Caco-2 (cell line): ENCODE results near the gene ABCC9. TPM values are rescaled to one million over a fixed set of nuclear protein-coding genes. Genes with fewer than 3 reads are reported as not detected.

Experiments
- BruUV-seq: library from RNA; stranded (reverse); fragments of 400-500 nt; replicated peaks from 2 replicates; lab custom pipeline; 2021; lab: Mats Ljungman, UMichigan
- CTCF ChIA-PET: fragments of 300-600 bp; sonication (Branson Sonifier 250); formaldehyde crosslinking; loops from one replicate; lab custom pipeline; 2022; ENCODE audit warnings: antibody characterized with exemption; lab: Charles Lee
- POLR2A ChIA-PET: fragments of 300-600 bp; sonication (Branson Sonifier 250); formaldehyde crosslinking; loops from one replicate; lab custom pipeline; 2022; ENCODE audit warnings: antibody characterized with exemption; lab: Charles Lee
- DNase-seq, 2 experiments: peaks; one replicate each; pipeline versions ENCODE4 v3.0.0 to v3.0.0-alpha.2; 2020 to 2022
- H3K27me3 ChIP-seq: replicated peaks from 2 replicates; pipeline ENCODE4 v1.6.0; 2011; ENCODE audit warnings: low read length; ENCODE audit not compliant: control insufficient read depth, insufficient read depth
- H3K36me3 ChIP-seq: 2 replicates; pipeline ENCODE4 v1.5.1; 2011; ENCODE audit warnings: low read length; ENCODE audit not compliant: control insufficient read depth, insufficient read depth
- H3K4me1 ChIP-seq: fragments of 250-450 bp; sonication (Bioruptor Pico); 2 replicates; pipeline ENCODE4 v1.5.1; 2020; ENCODE audit warnings: mild to moderate bottlenecking
- H3K4me3 ChIP-seq: 2 replicates; pipeline ENCODE4 v1.5.1; 2011; ENCODE audit warnings: low read depth, mild to moderate bottlenecking, control low read depth, low read length
- H3K9me3 ChIP-seq: fragments of 250-450 bp; sonication (Bioruptor Pico); 2 replicates; pipeline ENCODE4 v1.5.1; 2020; ENCODE audit warnings: mild to moderate bottlenecking, moderate library complexity
- H3K27ac Mint-ChIP-seq: one replicate; pipeline ENCODE4 v1.8.0; 2022; ENCODE audit warnings: mixed read lengths; ENCODE audit not compliant: unreplicated experiment
- H3K27me3 Mint-ChIP-seq: one replicate; pipeline ENCODE4 v1.8.0; 2022; ENCODE audit warnings: mixed read lengths; ENCODE audit not compliant: insufficient read depth, unreplicated experiment
- H3K36me3 Mint-ChIP-seq: one replicate; pipeline ENCODE4 v1.8.0; 2022; ENCODE audit warnings: mild to moderate bottlenecking, mixed read lengths; ENCODE audit not compliant: insufficient read depth, unreplicated experiment
- H3K4me1 Mint-ChIP-seq: one replicate; pipeline ENCODE4 v1.8.0; 2022; ENCODE audit warnings: low read depth, mixed read lengths; ENCODE audit not compliant: unreplicated experiment
- H3K4me3 Mint-ChIP-seq: one replicate; pipeline ENCODE4 v1.8.0; 2022; ENCODE audit warnings: mild to moderate bottlenecking, moderate library complexity, mixed read lengths; ENCODE audit not compliant: unreplicated experiment
- H3K9me3 Mint-ChIP-seq: one replicate; pipeline ENCODE4 v1.8.0; 2022; ENCODE audit warnings: mixed read lengths; ENCODE audit not compliant: unreplicated experiment
- intact Hi-C: fragments of 100-400 bp; cut with micrococcal nuclease; formaldehyde crosslinking; loops from one replicate; pipeline ENCODE4 v1.10.0; 2022; ENCODE audit not compliant: unreplicated experiment
- total RNA-seq: library from RNA; stranded (reverse); gene quantifications from 2 replicates; pipeline ENCODE4 v1.2.3, GENCODE V29; 2022
- TF ChIP-seq, protein P1 (sequence below), 2 experiments: fragments of 200-600 bp in 1 of 2; IDR thresholded peaks; 1 replicate in 1 of 2; 2 replicates in 1 of 2; pipeline versions ENCODE4 v1.5.1 to v1.8.0; 2011 to 2022; ENCODE audit warnings: antibody characterized with exemption in 1 of 2, control low read depth in 1 of 2, inconsistent platforms in 1 of 2, low read depth in 1 of 2, low read length in 1 of 2, mild to moderate bottlenecking in 1 of 2, moderate library complexity in 1 of 2; ENCODE audit not compliant: insufficient read depth in 1 of 2, severe bottlenecking in 1 of 2, unreplicated experiment in 1 of 2

Gene ABCC9
- total RNA-seq, 1 experiment from 2014 or later = 130 TPM

DNA sequence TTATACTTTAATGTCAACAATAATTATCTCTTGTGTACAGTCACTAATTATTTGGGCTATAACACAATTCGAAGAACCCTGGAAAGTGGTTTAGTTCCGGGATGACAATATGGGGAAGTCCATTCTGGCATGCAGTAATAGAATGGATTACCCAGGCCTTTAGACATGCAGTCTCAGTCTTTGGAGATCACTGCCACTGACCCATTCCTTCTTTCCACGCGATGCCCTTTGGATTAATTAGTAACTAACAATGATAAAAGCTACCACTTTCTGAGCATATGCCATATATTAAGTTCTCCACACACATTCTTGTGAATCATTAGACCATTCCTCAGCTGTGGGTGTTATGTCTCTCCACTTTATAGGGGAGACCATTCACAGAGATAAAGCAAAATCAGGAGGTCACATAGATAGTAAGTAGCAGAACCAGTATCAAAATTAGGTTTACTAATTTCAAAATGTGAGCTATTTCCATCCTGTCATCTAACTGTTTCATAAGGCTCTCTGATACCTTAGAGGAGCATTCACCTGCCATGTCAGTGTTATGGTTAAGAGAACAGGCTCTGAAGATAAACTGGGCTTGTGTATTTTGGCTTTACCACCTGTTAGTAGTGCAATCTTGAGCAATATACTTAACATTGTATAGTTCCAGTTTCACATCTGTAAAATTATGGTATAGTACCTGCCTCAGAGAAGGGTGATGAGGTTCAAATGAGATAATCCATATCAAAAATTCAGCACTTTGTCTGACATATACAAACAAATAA, 139.5 kb downstream of the ABCC9 start:
- Mint-ChIP-seq H3K36me3 (peaks cover 29% of the 10 kb centered on the region), H3K27ac (no peak overlapping the region), H3K27me3 (no peaks in the 10 kb centered on the region), H3K9me3 (no peaks in the 10 kb centered on the region), H3K4me1 (peaks cover 7% of the 10 kb centered on the region), H3K4me3 (no peak overlapping the region)
- CTCF ChIA-PET = no interaction called here
- H3K27me3 ChIP-seq = no peaks in the 10 kb centered on the region
- POLR2A ChIA-PET = interaction anchor here (1.0 to 1.6 kb wide), 2 partner anchors 18 to 27 kb away, joined by 4 to 7 read pairs; partner anchors contain the start of gene KCNJ8
- no peaks in the 10 kb centered on the region for H3K36me3 ChIP-seq
- 0 out of 2 replicates have a peak, but pooled peaks cover 2% of the 10 kb centered on the region for H3K9me3 ChIP-seq
- H3K4me1 ChIP-seq = peaks cover 34% of the 10 kb centered on the region
- no peak overlapping the region for H3K4me3 ChIP-seq
- BruUV-seq = TSS peak; percentile 56
- no peak for DNase-seq
- intact Hi-C loops = loop anchor here (2.0 kb wide), 1 partner anchor 27 kb away; the partner anchor contains the start of gene KCNJ8
- TF ChIP-seq, protein P1, sequence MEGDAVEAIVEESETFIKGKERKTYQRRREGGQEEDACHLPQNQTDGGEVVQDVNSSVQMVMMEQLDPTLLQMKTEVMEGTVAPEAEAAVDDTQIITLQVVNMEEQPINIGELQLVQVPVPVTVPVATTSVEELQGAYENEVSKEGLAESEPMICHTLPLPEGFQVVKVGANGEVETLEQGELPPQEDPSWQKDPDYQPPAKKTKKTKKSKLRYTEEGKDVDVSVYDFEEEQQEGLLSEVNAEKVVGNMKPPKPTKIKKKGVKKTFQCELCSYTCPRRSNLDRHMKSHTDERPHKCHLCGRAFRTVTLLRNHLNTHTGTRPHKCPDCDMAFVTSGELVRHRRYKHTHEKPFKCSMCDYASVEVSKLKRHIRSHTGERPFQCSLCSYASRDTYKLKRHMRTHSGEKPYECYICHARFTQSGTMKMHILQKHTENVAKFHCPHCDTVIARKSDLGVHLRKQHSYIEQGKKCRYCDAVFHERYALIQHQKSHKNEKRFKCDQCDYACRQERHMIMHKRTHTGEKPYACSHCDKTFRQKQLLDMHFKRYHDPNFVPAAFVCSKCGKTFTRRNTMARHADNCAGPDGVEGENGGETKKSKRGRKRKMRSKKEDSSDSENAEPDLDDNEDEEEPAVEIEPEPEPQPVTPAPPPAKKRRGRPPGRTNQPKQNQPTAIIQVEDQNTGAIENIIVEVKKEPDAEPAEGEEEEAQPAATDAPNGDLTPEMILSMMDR (IDR thresholded peaks at IDR 0.05; ENCODE audit: insufficient read depth in 1 of 2, low read depth in 1 of 2, low read length in 1 of 2, severe bottlenecking in 1 of 2, unreplicated experiment in 1 of 2) = no peak

DNA sequence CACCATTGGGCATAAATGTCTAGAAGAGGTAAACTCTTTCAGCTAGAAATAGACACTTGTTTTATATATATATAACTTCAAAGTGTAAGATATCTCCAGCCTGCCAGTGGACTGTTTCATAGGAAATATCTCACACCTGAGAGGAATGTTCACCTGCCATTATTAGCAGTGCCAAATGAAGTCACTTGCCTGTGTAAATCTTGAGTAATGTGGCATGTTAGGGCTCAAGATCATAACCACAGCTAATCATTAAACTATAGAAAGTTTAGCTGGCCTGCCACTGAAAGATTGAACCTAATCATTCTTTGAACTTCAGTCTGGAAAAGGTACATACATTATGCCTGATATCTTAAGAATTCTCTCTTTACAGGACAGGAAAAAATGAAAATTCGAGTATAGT, 141.2 kb downstream of the ABCC9 start:
- no peak overlapping the region for H3K4me3 Mint-ChIP-seq
- H3K9me3 Mint-ChIP-seq = no peaks in the 10 kb centered on the region
- Histone ChIP-seq H3K9me3 (0 out of 2 replicates have a peak, but pooled peaks cover 2% of the 10 kb centered on the region), H3K4me3 (no peak overlapping the region), H3K4me1 (peaks cover 34% of the 10 kb centered on the region), H3K36me3 (no peaks in the 10 kb centered on the region), H3K27me3 (no peaks in the 10 kb centered on the region)
- POLR2A ChIA-PET = no interaction called here
- BruUV-seq = no TSS peak
- no peaks in the 10 kb centered on the region for H3K27me3 Mint-ChIP-seq
- peak in 1 of 2 experiments; percentile 47 for DNase-seq
- peak overlapping the region; percentile 29 for H3K27ac Mint-ChIP-seq
- intact Hi-C loops = loop anchor here (1.0 to 2.0 kb wide), 2 partner anchors 19 to 25 kb away; partner anchors contain the start of gene KCNJ8
- peaks cover 19% of the 10 kb centered on the region for H3K36me3 Mint-ChIP-seq
- CTCF ChIA-PET = no interaction called here
- TF ChIP-seq, protein P1 (IDR thresholded peaks at IDR 0.05; ENCODE audit: insufficient read depth in 1 of 2, low read depth in 1 of 2, low read length in 1 of 2, severe bottlenecking in 1 of 2, unreplicated experiment in 1 of 2) = no peak
- peaks cover 7% of the 10 kb centered on the region for H3K4me1 Mint-ChIP-seq

DNA sequence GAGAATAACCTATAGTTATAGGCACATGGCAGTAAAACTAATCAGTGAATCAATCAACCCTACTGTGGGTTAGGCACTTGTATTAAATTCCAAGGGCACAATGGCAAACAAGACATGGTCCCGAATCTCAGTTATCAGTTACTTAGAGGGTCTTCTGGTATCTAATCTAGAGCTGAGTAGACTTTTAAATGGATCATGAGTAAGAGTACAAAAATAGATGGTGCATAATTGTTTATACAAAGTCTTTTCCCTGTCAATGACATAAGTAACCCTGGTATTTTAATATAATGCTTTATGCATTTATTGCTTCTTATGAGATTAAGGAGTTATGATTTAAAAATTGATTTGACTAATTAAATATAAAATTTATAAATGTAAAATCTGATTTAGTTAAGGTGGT, 143.7 kb downstream of the ABCC9 start:
- TF ChIP-seq, protein P1 (IDR thresholded peaks at IDR 0.05; ENCODE audit: insufficient read depth in 1 of 2, low read depth in 1 of 2, low read length in 1 of 2, severe bottlenecking in 1 of 2, unreplicated experiment in 1 of 2) = no peak
- no peak for DNase-seq
- H3K4me3 Mint-ChIP-seq = no peak overlapping the region
- POLR2A ChIA-PET = no interaction called here
- H3K9me3 Mint-ChIP-seq = peaks cover 21% of the 10 kb centered on the region
- no TSS peak for BruUV-seq
- no peak overlapping the region for H3K27ac Mint-ChIP-seq
- intact Hi-C loops = no loop called here
- no peaks in the 10 kb centered on the region for H3K27me3 Mint-ChIP-seq
- peaks cover 7% of the 10 kb centered on the region for H3K36me3 Mint-ChIP-seq
- no peak overlapping the region for H3K4me3 ChIP-seq
- no peaks in the 10 kb centered on the region for H3K36me3 ChIP-seq
- CTCF ChIA-PET = no interaction called here
- H3K27me3 ChIP-seq = no peaks in the 10 kb centered on the region
- peaks cover 10% of the 10 kb centered on the region; the same call in 1 of the 2 replicates for H3K9me3 ChIP-seq
- H3K4me1 Mint-ChIP-seq = peaks cover 7% of the 10 kb centered on the region
- H3K4me1 ChIP-seq = peaks cover 34% of the 10 kb centered on the region
